ENCODE results near the gene ATP6V1B1. TPM values are rescaled to one million over a fixed set of nuclear protein-coding genes. Genes with fewer than 3 reads are reported as not detected.
"Not testable (repeated sequence)": the region's sequence is repeated elsewhere in the genome, so short reads cannot be mapped to it uniquely, and the experiment has no call there.

Gene ATP6V1B1
- total RNA-seq, 1 experiment from 2014 or later: not detected

GRCh38 chr2:71008342-71008741 lies 72.6 kb downstream of the ATP6V1B1 start:
- no peaks in the 10 kb centered on the region for H3K9me2 ChIP-seq (replicated peaks; ENCODE audit: low read length)

GRCh38 chr2:71011786-71012185 lies 76.1 kb downstream of the ATP6V1B1 start:
- CTCF ChIA-PET; H3K9me3 ChIP-seq (ENCODE audit: low read length); H3K4me2 ChIP-seq (ENCODE audit: low read length); H3K4me1 ChIP-seq (ENCODE audit: insufficient read depth, low read length); H3K79me2 ChIP-seq (ENCODE audit: low read length); ATAC-seq; H3K27ac ChIP-seq (ENCODE audit: low read length); H3K9me2 ChIP-seq (replicated peaks; ENCODE audit: low read length); H3K36me3 ChIP-seq (ENCODE audit: low read depth, low read length); POLR2A ChIA-PET (ENCODE audit: unreplicated experiment); H3K4me3 ChIP-seq (ENCODE audit: low read length); H3K9ac ChIP-seq (ENCODE audit: low read length); DNase-seq; H3F3A ChIP-seq (ENCODE audit: low read length, unreplicated experiment); H4K20me1 ChIP-seq (ENCODE audit: low read length); BruUV-seq (replicated peaks); H3K27me3 ChIP-seq (ENCODE audit: low read length); intact Hi-C loops (cut with micrococcal nuclease): not testable (repeated sequence)
- H2AFZ ChIP-seq (ENCODE audit: low read length): peak overlapping the region; percentile 42; the same call in 1 of the 2 replicates

More at GRCh38 chr2:71008342-71008741, 72.6 kb downstream of the ATP6V1B1 start:
- BruUV-seq (replicated peaks): no TSS peak
- H3K27ac ChIP-seq (ENCODE audit: low read length): no peak overlapping the region
- H3K4me1 ChIP-seq (ENCODE audit: insufficient read depth, low read length): no peaks in the 10 kb centered on the region
- H2AFZ ChIP-seq (ENCODE audit: low read length): no peak overlapping the region
- no peak overlapping the region for H3K4me3 ChIP-seq (ENCODE audit: low read length)
- H3K9ac ChIP-seq (ENCODE audit: low read length): no peak overlapping the region
- no peaks in the 10 kb centered on the region for H3F3A ChIP-seq (ENCODE audit: low read length, unreplicated experiment)
- ChIA-PET POLR2A (ENCODE audit: unreplicated experiment) (no interaction called here), CTCF (no interaction called here)
- H3K36me3 ChIP-seq (ENCODE audit: low read depth, low read length): no peaks in the 10 kb centered on the region
- intact Hi-C loops (cut with micrococcal nuclease): no loop called here
- H3K79me2 ChIP-seq (ENCODE audit: low read length): no peaks in the 10 kb centered on the region
- no peaks in the 10 kb centered on the region for H4K20me1 ChIP-seq (ENCODE audit: low read length)
- ATAC-seq: no peak
- no peaks in the 10 kb centered on the region for H3K9me3 ChIP-seq (ENCODE audit: low read length)
- TF ChIP-seq EZH2phosphoT487 (IDR thresholded peaks at IDR 0.05; ENCODE audit: borderline replicate concordance, low read length): no peak
- no peak for TF ChIP-seq CTCF (conservative IDR thresholded peaks at IDR 0.05; ENCODE audit: low read depth, low read length)
- TF ChIP-seq EZH2 (IDR thresholded peaks at IDR 0.05; ENCODE audit: low read length, unreplicated experiment): no peak
- H3K27me3 ChIP-seq (ENCODE audit: low read length): peaks cover 7% of the 10 kb centered on the region; the same call in 1 of the 2 replicates
- H3K4me2 ChIP-seq (ENCODE audit: low read length): no peak overlapping the region
- DNase-seq: no peak

Other genes starting within 250 kb of the ATP6V1B1 start
- gene ADD2, start 167.7 kb upstream of the ATP6V1B1 start, total RNA-seq (2014; rRNA removed): 4.4 and 16.0 TPM in 2 replicates
- not detected in 2 replicates for gene FIGLA, start 145.3 kb upstream of the ATP6V1B1 start, total RNA-seq (2014; rRNA removed)
- gene CLEC4F, start 115.3 kb upstream of the ATP6V1B1 start, total RNA-seq (2014; rRNA removed): not detected in 2 replicates
- gene CD207, start 100.1 kb upstream of the ATP6V1B1 start, total RNA-seq (2014; rRNA removed): not detected in 2 replicates
- 0.23 TPM in 1 of 2 replicates, not detected in the other for gene VAX2, start 35.3 kb upstream of the ATP6V1B1 start, total RNA-seq (2014; rRNA removed)
- not detected in 2 replicates for gene ANKRD53, start 42.7 kb downstream of the ATP6V1B1 start, total RNA-seq (2014; rRNA removed)
- 51.8 and 54.2 TPM in 2 replicates for gene TEX261, start 59.0 kb downstream of the ATP6V1B1 start, total RNA-seq (2014; rRNA removed)
- gene NAGK, start 132.7 kb downstream of the ATP6V1B1 start, total RNA-seq (2014; rRNA removed): 55.5 and 70.5 TPM in 2 replicates
- 10.9 and 15.3 TPM in 2 replicates for gene MCEE, start 194.3 kb downstream of the ATP6V1B1 start, total RNA-seq (2014; rRNA removed)
- 26.4 and 28.0 TPM in 2 replicates for gene MPHOSPH10, start 194.7 kb downstream of the ATP6V1B1 start, total RNA-seq (2014; rRNA removed)

Measured in PC-3 (cell line).